Endothelial cell (in vitro differentiated cells): ENCODE results near the gene NEMF. TPM values are rescaled to one million over a fixed set of nuclear protein-coding genes. Genes with fewer than 3 reads are reported as not detected.
"Not testable (repeated sequence)": the region's sequence is repeated elsewhere in the genome, so short reads cannot be mapped to it uniquely, and the experiment has no call there.

Experiments
- DNase-seq: peaks from one replicate; pipeline ENCODE4 v3.0.0; 2021; ENCODE audit warnings: low spot score
- H3K27ac Mint-ChIP-seq: one replicate; pipeline ENCODE4 v1.8.0; 2021; ENCODE audit warnings: mixed read lengths, inconsistent platforms; ENCODE audit not compliant: unreplicated experiment
- H3K27me3 Mint-ChIP-seq: one replicate; pipeline ENCODE4 v1.8.0; 2021; ENCODE audit warnings: mild to moderate bottlenecking, moderate library complexity, mixed read lengths, inconsistent platforms; ENCODE audit not compliant: unreplicated experiment
- H3K36me3 Mint-ChIP-seq: one replicate; pipeline ENCODE4 v1.8.0; 2021; ENCODE audit warnings: mild to moderate bottlenecking, low read depth, mixed read lengths, inconsistent platforms; ENCODE audit not compliant: unreplicated experiment
- H3K4me1 Mint-ChIP-seq: one replicate; pipeline ENCODE4 v1.8.0; 2021; ENCODE audit warnings: mild to moderate bottlenecking, mixed read lengths, inconsistent platforms; ENCODE audit not compliant: unreplicated experiment
- H3K4me3 Mint-ChIP-seq: one replicate; pipeline ENCODE4 v1.8.0; 2021; ENCODE audit warnings: mild to moderate bottlenecking, mixed read lengths, inconsistent platforms; ENCODE audit not compliant: unreplicated experiment
- H3K9me3 Mint-ChIP-seq: one replicate; pipeline ENCODE4 v1.8.0; 2021; ENCODE audit warnings: mixed read lengths, inconsistent platforms; ENCODE audit not compliant: unreplicated experiment
- total RNA-seq: library from RNA; stranded (reverse); fragmentation: NEBNext Ultra II Directional; extraction: Animal tissue kit (Norgen Biotek cat#: 25700); gene quantifications from one replicate; pipeline ENCODE4 v1.2.1, GENCODE V29; 2021; ENCODE audit not compliant: unreplicated experiment
- TF ChIP-seq, protein P1 (sequence below): fragments of 200-600 bp; sonication (generic); IDR thresholded peaks from one replicate; pipeline ENCODE4 v1.5.0; 2021; ENCODE audit warnings: antibody characterized with exemption; ENCODE audit not compliant: unreplicated experiment

The NEMF gene
- total RNA-seq, 1 donor from 2014 or later, result 55.5 TPM

DNA sequence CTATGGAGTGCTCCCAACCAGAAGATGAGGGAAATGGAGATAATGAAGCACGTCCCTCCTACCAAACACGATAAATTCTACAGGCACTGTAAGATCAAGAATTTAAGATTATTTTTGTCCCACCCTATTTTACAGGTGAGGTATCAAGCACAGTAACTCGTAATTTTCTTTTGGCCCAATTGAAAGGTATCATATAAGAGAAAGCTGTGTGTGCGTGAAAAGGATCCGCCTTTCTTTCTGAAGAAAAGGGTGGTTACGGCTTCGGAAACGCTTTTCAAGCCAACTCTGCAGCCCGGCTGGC, 85.4 kb downstream of the NEMF start:
- peaks cover 10% of the 10 kb centered on the region for H3K27me3 Mint-ChIP-seq
- TF ChIP-seq, protein P1, sequence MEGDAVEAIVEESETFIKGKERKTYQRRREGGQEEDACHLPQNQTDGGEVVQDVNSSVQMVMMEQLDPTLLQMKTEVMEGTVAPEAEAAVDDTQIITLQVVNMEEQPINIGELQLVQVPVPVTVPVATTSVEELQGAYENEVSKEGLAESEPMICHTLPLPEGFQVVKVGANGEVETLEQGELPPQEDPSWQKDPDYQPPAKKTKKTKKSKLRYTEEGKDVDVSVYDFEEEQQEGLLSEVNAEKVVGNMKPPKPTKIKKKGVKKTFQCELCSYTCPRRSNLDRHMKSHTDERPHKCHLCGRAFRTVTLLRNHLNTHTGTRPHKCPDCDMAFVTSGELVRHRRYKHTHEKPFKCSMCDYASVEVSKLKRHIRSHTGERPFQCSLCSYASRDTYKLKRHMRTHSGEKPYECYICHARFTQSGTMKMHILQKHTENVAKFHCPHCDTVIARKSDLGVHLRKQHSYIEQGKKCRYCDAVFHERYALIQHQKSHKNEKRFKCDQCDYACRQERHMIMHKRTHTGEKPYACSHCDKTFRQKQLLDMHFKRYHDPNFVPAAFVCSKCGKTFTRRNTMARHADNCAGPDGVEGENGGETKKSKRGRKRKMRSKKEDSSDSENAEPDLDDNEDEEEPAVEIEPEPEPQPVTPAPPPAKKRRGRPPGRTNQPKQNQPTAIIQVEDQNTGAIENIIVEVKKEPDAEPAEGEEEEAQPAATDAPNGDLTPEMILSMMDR, result no peak
- peaks cover 14% of the 10 kb centered on the region for H3K4me1 Mint-ChIP-seq
- peaks cover 4% of the 10 kb centered on the region for H3K36me3 Mint-ChIP-seq
- H3K4me3 Mint-ChIP-seq, result peak overlapping the region; percentile 95
- no peak for DNase-seq
- H3K27ac Mint-ChIP-seq, result peak overlapping the region; percentile 98
- no peaks in the 10 kb centered on the region for H3K9me3 Mint-ChIP-seq

DNA sequence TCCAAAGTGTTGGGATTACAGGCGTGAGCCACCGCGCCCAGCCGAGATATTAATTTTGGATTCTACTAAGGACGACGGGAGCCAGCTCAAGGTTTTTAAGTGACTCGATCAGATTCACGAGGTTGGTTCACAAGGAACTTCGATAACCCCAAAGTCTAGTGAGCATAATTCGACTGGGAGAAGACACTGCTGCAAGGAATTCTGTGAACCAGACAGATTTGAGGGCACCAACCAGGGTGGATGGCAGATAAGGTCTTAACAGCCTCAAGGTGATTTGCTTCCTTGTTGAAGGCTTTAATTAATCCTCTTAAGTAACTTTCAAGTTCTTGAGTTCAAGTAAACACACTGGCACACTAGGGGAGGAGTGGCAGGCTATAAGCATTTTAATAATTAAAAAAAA, 85.7 kb downstream of the NEMF start:
- Mint-ChIP-seq H3K36me3 (peaks cover 4% of the 10 kb centered on the region), H3K27ac (peak overlapping the region; percentile 98), H3K4me1 (peaks cover 14% of the 10 kb centered on the region), H3K27me3 (peaks cover 10% of the 10 kb centered on the region), H3K9me3 (no peaks in the 10 kb centered on the region), H3K4me3 (peak overlapping the region; percentile 95)
- DNase-seq, result no peak
- TF ChIP-seq, protein P1, result no peak

DNA sequence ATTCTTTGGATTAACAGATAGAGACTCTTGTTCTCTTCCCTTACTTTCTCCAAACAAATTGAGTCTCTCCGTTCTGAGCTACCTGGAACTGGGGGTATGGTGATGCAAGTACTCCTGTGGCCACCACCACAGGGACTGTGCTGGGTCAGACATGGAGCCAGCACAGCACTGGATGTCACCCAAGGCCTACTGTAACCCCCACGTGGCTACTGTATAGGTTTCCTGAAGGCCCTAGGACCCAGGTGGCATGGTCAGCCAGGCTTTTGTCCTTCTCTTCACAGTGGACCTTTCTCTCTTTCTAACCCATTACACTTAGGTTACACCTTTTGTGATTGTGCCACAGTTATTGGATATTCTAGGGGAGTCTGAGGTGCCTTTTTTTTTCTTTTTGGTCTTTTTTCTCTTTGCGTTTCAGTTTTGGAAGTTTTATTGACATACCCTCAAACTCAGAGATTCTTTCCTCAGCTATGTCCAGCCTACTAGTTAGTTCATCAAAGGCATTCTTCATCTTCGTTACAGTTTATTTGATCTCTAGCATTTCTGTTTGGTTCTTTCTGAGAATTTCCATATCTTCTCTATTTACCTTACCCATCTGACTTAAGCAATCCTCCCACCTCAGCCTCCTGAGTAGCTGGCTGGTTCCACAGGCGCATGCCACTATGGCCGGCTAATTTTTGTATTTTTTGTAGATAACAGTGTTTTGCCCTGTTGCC, 90.6 kb downstream of the NEMF start:
- DNase-seq, result no peak
- Mint-ChIP-seq H3K36me3 (no peaks in the 10 kb centered on the region), H3K27me3 (peaks cover under 1% of the 10 kb centered on the region), H3K4me3 (no peak overlapping the region), H3K9me3 (no peaks in the 10 kb centered on the region), H3K27ac (no peak overlapping the region), H3K4me1 (no peaks in the 10 kb centered on the region)
- TF ChIP-seq, protein P1, result no peak

DNA sequence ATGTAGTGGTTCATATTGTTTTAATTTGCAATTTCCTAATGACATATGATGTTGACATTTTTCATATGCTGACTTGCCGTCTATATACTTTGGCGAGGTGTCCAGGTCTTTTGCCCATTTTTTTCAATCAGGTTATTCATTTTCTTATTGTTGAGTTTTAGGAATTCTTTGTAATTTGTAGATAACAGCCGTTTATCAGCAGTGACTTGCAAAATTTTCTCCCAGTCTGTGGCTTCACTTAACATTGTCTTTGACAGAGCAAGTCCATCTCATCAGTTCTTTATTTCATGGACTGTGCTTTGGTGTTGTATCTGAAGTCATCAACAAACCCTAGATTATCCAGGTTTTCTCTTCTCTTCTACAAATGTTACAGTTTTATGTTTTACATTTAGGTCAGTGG, 97.2 kb downstream of the NEMF start:
- no peaks in the 10 kb centered on the region for H3K4me1 Mint-ChIP-seq
- no peak for DNase-seq
- no peak overlapping the region for H3K27ac Mint-ChIP-seq
- no peak overlapping the region for H3K4me3 Mint-ChIP-seq
- no peaks in the 10 kb centered on the region for H3K36me3 Mint-ChIP-seq
- H3K27me3 Mint-ChIP-seq, result peaks cover 2% of the 10 kb centered on the region
- TF ChIP-seq, protein P1, result no peak
- H3K9me3 Mint-ChIP-seq, result no peaks in the 10 kb centered on the region

DNA sequence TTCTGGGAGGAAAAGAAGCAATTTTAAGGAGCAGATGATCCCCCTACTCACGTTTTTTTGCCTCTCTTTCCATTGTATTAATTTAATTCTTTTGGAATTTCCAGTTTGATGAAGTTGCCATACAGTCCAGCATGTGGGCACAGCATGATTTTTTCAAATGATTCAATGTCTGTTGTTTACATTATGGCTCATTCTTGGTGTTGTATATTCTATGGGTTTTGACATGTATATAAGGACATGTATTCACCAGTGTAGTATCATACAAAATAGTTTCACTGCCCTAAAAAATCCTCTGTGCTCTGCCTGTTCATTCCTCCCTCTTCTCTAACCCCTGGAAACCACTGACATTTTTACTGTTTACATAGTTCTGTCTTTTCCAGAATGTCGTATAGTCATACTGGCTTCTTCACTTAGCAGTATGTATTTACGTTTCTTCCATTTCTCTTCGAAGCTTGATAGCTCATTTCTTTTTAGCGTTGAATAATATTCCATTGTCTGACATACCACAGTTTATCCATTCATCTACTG, 98.0 kb downstream of the NEMF start:
- Mint-ChIP-seq H3K27ac (no peak overlapping the region), H3K4me1 (no peaks in the 10 kb centered on the region), H3K9me3 (no peaks in the 10 kb centered on the region), H3K36me3 (no peaks in the 10 kb centered on the region), H3K27me3 (peaks cover 2% of the 10 kb centered on the region), H3K4me3 (no peak overlapping the region)
- no peak for DNase-seq
- TF ChIP-seq, protein P1, result no peak

DNA sequence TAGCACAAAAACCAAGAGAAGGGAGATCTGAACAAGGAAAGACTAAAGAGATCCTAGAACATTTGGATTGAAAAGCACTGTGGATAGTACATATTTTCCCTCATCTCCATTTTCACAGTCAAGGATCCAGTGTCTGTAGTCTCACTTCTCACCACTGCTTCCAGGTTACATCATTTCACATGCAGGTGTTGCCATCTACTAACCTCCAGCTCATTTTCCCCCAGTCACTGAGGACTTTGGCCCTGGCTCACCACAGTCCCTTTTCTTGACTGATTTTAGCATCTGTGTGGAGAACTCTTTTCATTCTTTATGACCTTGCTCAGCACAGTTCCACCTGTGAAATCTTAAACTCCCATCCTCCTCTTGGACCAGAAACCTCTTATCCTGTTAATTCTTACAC, 106.1 kb downstream of the NEMF start:
- H3K4me1 Mint-ChIP-seq, H3K27me3 Mint-ChIP-seq, H3K9me3 Mint-ChIP-seq, DNase-seq, H3K4me3 Mint-ChIP-seq, H3K27ac Mint-ChIP-seq, H3K36me3 Mint-ChIP-seq: not testable (repeated sequence)
